ENCODE data around the gene GLRX.

GLRX gene

DNA sequence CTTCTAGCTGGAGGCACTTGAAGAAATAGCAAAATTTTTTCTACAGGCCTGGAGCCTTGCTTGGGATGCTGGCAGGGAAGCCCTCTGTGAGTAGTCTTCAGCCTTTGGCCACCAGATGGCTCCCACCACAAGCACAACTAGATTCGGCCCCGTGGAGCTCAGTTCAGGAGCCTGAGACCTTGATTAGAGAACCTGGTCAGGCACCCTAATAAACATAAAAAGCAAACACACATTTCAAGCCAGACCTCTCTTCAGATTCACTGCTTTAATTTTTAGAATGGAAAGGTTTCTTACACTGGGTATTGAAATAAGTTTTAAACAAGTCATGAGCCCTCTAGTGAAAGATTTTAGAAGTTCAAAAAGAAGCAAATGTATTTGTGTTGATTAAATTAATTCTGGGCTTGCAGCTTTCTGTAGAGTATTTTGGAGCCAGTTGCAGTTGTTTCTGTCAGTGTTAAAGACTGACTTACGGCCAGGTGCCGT is 41.4 kb downstream of the GLRX start:
- Histone ChIP-seq H3K27ac (ENCODE audit: low read length, poor library complexity, severe bottlenecking) (peak overlapping the region; percentile 5), H2AK5ac (ENCODE audit: low read length, severe bottlenecking) (no peak overlapping the region), H2BK12ac (ENCODE audit: low read length in 2 of 2) (no peak overlapping the region), H2BK15ac (ENCODE audit: low read depth, poor library complexity, severe bottlenecking) (no peak overlapping the region), H3K4me3 (ENCODE audit: insufficient read depth in 1 of 2, low read depth in 1 of 2, low read length in 2 of 2) (no peak overlapping the region), H2BK120ac (ENCODE audit: low read depth, low read length) (no peak overlapping the region), H3K14ac (ENCODE audit: low read length in 2 of 2) (no peak overlapping the region), H4K91ac (ENCODE audit: low read length) (no peak overlapping the region), H3K9me3 (ENCODE audit: control insufficient read depth, low read length) (no peaks in the 10 kb centered on the region), H3K27me3 (ENCODE audit: control insufficient read depth in 1 of 2, insufficient read depth in 1 of 2, low read length in 2 of 2) (no peaks in the 10 kb centered on the region), H3K9ac (ENCODE audit: low read length) (peak overlapping the region; percentile 53), H4K8ac (ENCODE audit: low read length) (no peak overlapping the region), H3K79me1 (replicated peaks; ENCODE audit: low read length, poor library complexity, severe bottlenecking) (peaks cover 11% of the 10 kb centered on the region), H3K18ac (ENCODE audit: low read depth in 1 of 2, low read length in 2 of 2) (no peak overlapping the region), H2BK5ac (ENCODE audit: low read depth, low read length, poor library complexity, severe bottlenecking) (no peak overlapping the region), H3K4me2 (ENCODE audit: low read length, poor library complexity, severe bottlenecking) (no peak overlapping the region), H2AFZ (ENCODE audit: low read depth, low read length) (no peak overlapping the region), H3K36me3 (ENCODE audit: control insufficient read depth in 1 of 2, insufficient read depth in 2 of 2, low read depth in 1 of 2, low read length in 2 of 2) (peaks cover 20 to 32% of the 10 kb centered on the region in 2 experiments), H3K4ac (ENCODE audit: low read depth in 1 of 2, low read length in 2 of 2) (no peak overlapping the region), H3K23ac (ENCODE audit: low read length in 2 of 2) (no peak overlapping the region), H3K4me1 (ENCODE audit: control insufficient read depth, insufficient read depth, low read depth, low read length) (peaks cover 7% of the 10 kb centered on the region)
- 100% methylated on average over 2 of the region's 4 CpGs for WGBS
- peak; percentile 87 for DNase-seq

- H3K27me3 ChIP-seq (ENCODE audit: control insufficient read depth in 1 of 2, insufficient read depth in 1 of 2, low read length in 2 of 2), result no peaks in the 10 kb centered on the region
Measured at GRCh38 chr5:95780597-95780996, 41.9 kb downstream of the GLRX start.

GRCh38 chr5:95779611-95780010 is 42.9 kb downstream of the GLRX start:
- Histone ChIP-seq H4K91ac (ENCODE audit: low read length) (peak overlapping the region; percentile 2), H3K36me3 (ENCODE audit: control insufficient read depth in 1 of 2, insufficient read depth in 2 of 2, low read depth in 1 of 2, low read length in 2 of 2) (peaks cover 17 to 26% of the 10 kb centered on the region in 2 experiments), H3K4ac (ENCODE audit: low read depth in 1 of 2, low read length in 2 of 2) (no peak overlapping the region), H3K4me3 (ENCODE audit: insufficient read depth in 1 of 2, low read depth in 1 of 2, low read length in 2 of 2) (no peak overlapping the region), H2AK5ac (ENCODE audit: low read length, severe bottlenecking) (peak overlapping the region; percentile 11), H3K4me2 (ENCODE audit: low read length, poor library complexity, severe bottlenecking) (no peak overlapping the region), H4K8ac (ENCODE audit: low read length) (peak overlapping the region; percentile 76), H3K9ac (ENCODE audit: low read length) (no peak overlapping the region), H3K18ac (ENCODE audit: low read depth in 1 of 2, low read length in 2 of 2) (peak overlapping the region; percentile 14 to 55), H3K4me1 (ENCODE audit: control insufficient read depth, insufficient read depth, low read depth, low read length) (peaks cover 7% of the 10 kb centered on the region), H2BK120ac (ENCODE audit: low read depth, low read length) (peak overlapping the region; percentile 79), H3K79me1 (replicated peaks; ENCODE audit: low read length, poor library complexity, severe bottlenecking) (peaks cover 8% of the 10 kb centered on the region), H2BK12ac (ENCODE audit: low read length in 2 of 2) (peak overlapping the region in 1 of 2 experiments; percentile 47), H2AFZ (ENCODE audit: low read depth, low read length) (no peak overlapping the region), H2BK15ac (ENCODE audit: low read depth, poor library complexity, severe bottlenecking) (no peak overlapping the region), H2BK5ac (ENCODE audit: low read depth, low read length, poor library complexity, severe bottlenecking) (no peak overlapping the region), H3K14ac (ENCODE audit: low read length in 2 of 2) (no peak overlapping the region), H3K27ac (ENCODE audit: low read length, poor library complexity, severe bottlenecking) (no peak overlapping the region), H3K23ac (ENCODE audit: low read length in 2 of 2) (no peak overlapping the region), H3K9me3 (ENCODE audit: control insufficient read depth, low read length) (no peaks in the 10 kb centered on the region), H3K27me3 (ENCODE audit: control insufficient read depth in 1 of 2, insufficient read depth in 1 of 2, low read length in 2 of 2) (no peaks in the 10 kb centered on the region)
- 25% methylated on average over 1 of the region's 2 CpGs for WGBS
- DNase-seq, result peak; percentile 69

More at GRCh38 chr5:95780597-95780996, 41.9 kb downstream of the GLRX start:
- Histone ChIP-seq H3K4ac (ENCODE audit: low read depth in 1 of 2, low read length in 2 of 2) (no peak overlapping the region), H2AK5ac (ENCODE audit: low read length, severe bottlenecking) (no peak overlapping the region), H3K14ac (ENCODE audit: low read length in 2 of 2) (no peak overlapping the region), H3K4me3 (ENCODE audit: insufficient read depth in 1 of 2, low read depth in 1 of 2, low read length in 2 of 2) (no peak overlapping the region), H3K9ac (ENCODE audit: low read length) (peak overlapping the region; percentile 53), H3K79me1 (replicated peaks; ENCODE audit: low read length, poor library complexity, severe bottlenecking) (peaks cover 11% of the 10 kb centered on the region), H3K36me3 (ENCODE audit: control insufficient read depth in 1 of 2, insufficient read depth in 2 of 2, low read depth in 1 of 2, low read length in 2 of 2) (peaks cover 20 to 32% of the 10 kb centered on the region in 2 experiments), H2AFZ (ENCODE audit: low read depth, low read length) (no peak overlapping the region), H2BK15ac (ENCODE audit: low read depth, poor library complexity, severe bottlenecking) (no peak overlapping the region), H3K4me1 (ENCODE audit: control insufficient read depth, insufficient read depth, low read depth, low read length) (peaks cover 7% of the 10 kb centered on the region), H4K91ac (ENCODE audit: low read length) (peak overlapping the region; percentile 31), H3K18ac (ENCODE audit: low read depth in 1 of 2, low read length in 2 of 2) (no peak overlapping the region), H3K9me3 (ENCODE audit: control insufficient read depth, low read length) (no peaks in the 10 kb centered on the region), H2BK120ac (ENCODE audit: low read depth, low read length) (no peak overlapping the region), H3K23ac (ENCODE audit: low read length in 2 of 2) (no peak overlapping the region), H3K4me2 (ENCODE audit: low read length, poor library complexity, severe bottlenecking) (no peak overlapping the region), H4K8ac (ENCODE audit: low read length) (no peak overlapping the region), H2BK5ac (ENCODE audit: low read depth, low read length, poor library complexity, severe bottlenecking) (no peak overlapping the region), H2BK12ac (ENCODE audit: low read length in 2 of 2) (peak overlapping the region in 1 of 2 experiments; percentile 1), H3K27ac (ENCODE audit: low read length, poor library complexity, severe bottlenecking) (peak overlapping the region; percentile 5)
- no peak for DNase-seq
- WGBS, result 95% methylated on average over 7 of the region's 7 CpGs

GRCh38 chr5:95778713-95779436 is 43.7 kb downstream of the GLRX start:
- peaks cover 6% of the 10 kb centered on the region for H3K79me1 ChIP-seq (replicated peaks; ENCODE audit: low read length, poor library complexity, severe bottlenecking)
- peak overlapping the region; percentile 76 for H4K8ac ChIP-seq (ENCODE audit: low read length)
- peak overlapping the region in 1 of 2 experiments; percentile 23 for H3K23ac ChIP-seq (ENCODE audit: low read length in 2 of 2)
- no peak overlapping the region for H4K91ac ChIP-seq (ENCODE audit: low read length)
- H2BK5ac ChIP-seq (ENCODE audit: low read depth, low read length, poor library complexity, severe bottlenecking), result no peak overlapping the region
- H2AFZ ChIP-seq (ENCODE audit: low read depth, low read length), result no peak overlapping the region
- no peak overlapping the region for H3K4me2 ChIP-seq (ENCODE audit: low read length, poor library complexity, severe bottlenecking)
- WGBS, result 86% methylated on average over 7 of the region's 7 CpGs
- H2BK120ac ChIP-seq (ENCODE audit: low read depth, low read length), result peak overlapping the region; percentile 79
- H3K18ac ChIP-seq (ENCODE audit: low read depth in 1 of 2, low read length in 2 of 2), result peak overlapping the region; percentile 47 to 55
- peak overlapping the region in 1 of 2 experiments; percentile 68 for H3K14ac ChIP-seq (ENCODE audit: low read length in 2 of 2)
- H3K4ac ChIP-seq (ENCODE audit: low read depth in 1 of 2, low read length in 2 of 2), result peak overlapping the region in 1 of 2 experiments; percentile 20
- H2BK12ac ChIP-seq (ENCODE audit: low read length in 2 of 2), result peak overlapping the region; percentile 75 to 96
- no peak overlapping the region for H2BK15ac ChIP-seq (ENCODE audit: low read depth, poor library complexity, severe bottlenecking)
- peak; percentile 22 for DNase-seq
- H3K4me1 ChIP-seq (ENCODE audit: control insufficient read depth, insufficient read depth, low read depth, low read length), result peaks cover 7% of the 10 kb centered on the region
- no peak overlapping the region for H3K27ac ChIP-seq (ENCODE audit: low read length, poor library complexity, severe bottlenecking)
- peaks cover 16 to 19% of the 10 kb centered on the region in 2 experiments for H3K36me3 ChIP-seq (ENCODE audit: control insufficient read depth in 1 of 2, insufficient read depth in 2 of 2, low read depth in 1 of 2, low read length in 2 of 2)
- H3K9me3 ChIP-seq (ENCODE audit: control insufficient read depth, low read length), result no peaks in the 10 kb centered on the region
- no peak overlapping the region for H3K4me3 ChIP-seq (ENCODE audit: insufficient read depth in 1 of 2, low read depth in 1 of 2, low read length in 2 of 2)
- no peak overlapping the region for H3K9ac ChIP-seq (ENCODE audit: low read length)
- H3K27me3 ChIP-seq (ENCODE audit: control insufficient read depth in 1 of 2, insufficient read depth in 1 of 2, low read length in 2 of 2), result no peaks in the 10 kb centered on the region
- peak overlapping the region; percentile 17 for H2AK5ac ChIP-seq (ENCODE audit: low read length, severe bottlenecking)

All from mesenchymal stem cell (in vitro differentiated cells and primary cell).